SJSA1 (cell line): ENCODE results near the gene SH3RF3. TPM values are rescaled to one million over a fixed set of nuclear protein-coding genes. Genes with fewer than 3 reads are reported as not detected.
A peak's percentile ranks its signal among the peaks of the same experiment; 100 is the strongest.

Experiments used
- DNase-seq, 2 experiments: peaks; one replicate each; pipeline ENCODE4 v3.0.0-alpha.2; 2015 to 2020; ENCODE audit warnings: low spot score in 2 of 2, low read depth in 1 of 2
- H3K27ac ChIP-seq: fragments of 250-450 bp; sonication (Bioruptor Pico); 2 replicates; pipeline ENCODE4 v1.5.1; 2020; ENCODE audit warnings: mild to moderate bottlenecking, moderate library complexity
- H3K27me3 ChIP-seq: fragments of 250-450 bp; sonication (Bioruptor Pico); replicated peaks from 2 replicates; pipeline ENCODE4 v1.5.1; 2020; ENCODE audit warnings: mild to moderate bottlenecking, moderate library complexity
- H3K36me3 ChIP-seq: fragments of 250-450 bp; sonication (Bioruptor Pico); 2 replicates; pipeline ENCODE4 v1.5.1; 2020; ENCODE audit warnings: mild to moderate bottlenecking
- H3K4me1 ChIP-seq: fragments of 250-450 bp; sonication (Bioruptor Pico); replicated peaks from 2 replicates; pipeline ENCODE4 v1.6.1; 2021; ENCODE audit warnings: mild to moderate bottlenecking
- H3K4me3 ChIP-seq: fragments of 250-450 bp; sonication (Bioruptor Pico); 2 replicates; pipeline ENCODE4 v1.5.1; 2020; ENCODE audit warnings: mild to moderate bottlenecking
- H3K9me3 ChIP-seq: fragments of 250-450 bp; sonication (Bioruptor Pico); replicated peaks from 2 replicates; pipeline ENCODE4 v1.5.1; 2020; ENCODE audit warnings: mild to moderate bottlenecking
- total RNA-seq: library from RNA; depleted of rRNA; stranded (reverse); fragments of >200 nt; shearing (Covaris generic); gene quantifications from 2 replicates; pipeline ENCODE4 v1.2.3, GENCODE V29; 2014; rRNA removed

The SH3RF3 gene
- total RNA-seq: 3.6 and 6.1 TPM in 2 replicates

DNA sequence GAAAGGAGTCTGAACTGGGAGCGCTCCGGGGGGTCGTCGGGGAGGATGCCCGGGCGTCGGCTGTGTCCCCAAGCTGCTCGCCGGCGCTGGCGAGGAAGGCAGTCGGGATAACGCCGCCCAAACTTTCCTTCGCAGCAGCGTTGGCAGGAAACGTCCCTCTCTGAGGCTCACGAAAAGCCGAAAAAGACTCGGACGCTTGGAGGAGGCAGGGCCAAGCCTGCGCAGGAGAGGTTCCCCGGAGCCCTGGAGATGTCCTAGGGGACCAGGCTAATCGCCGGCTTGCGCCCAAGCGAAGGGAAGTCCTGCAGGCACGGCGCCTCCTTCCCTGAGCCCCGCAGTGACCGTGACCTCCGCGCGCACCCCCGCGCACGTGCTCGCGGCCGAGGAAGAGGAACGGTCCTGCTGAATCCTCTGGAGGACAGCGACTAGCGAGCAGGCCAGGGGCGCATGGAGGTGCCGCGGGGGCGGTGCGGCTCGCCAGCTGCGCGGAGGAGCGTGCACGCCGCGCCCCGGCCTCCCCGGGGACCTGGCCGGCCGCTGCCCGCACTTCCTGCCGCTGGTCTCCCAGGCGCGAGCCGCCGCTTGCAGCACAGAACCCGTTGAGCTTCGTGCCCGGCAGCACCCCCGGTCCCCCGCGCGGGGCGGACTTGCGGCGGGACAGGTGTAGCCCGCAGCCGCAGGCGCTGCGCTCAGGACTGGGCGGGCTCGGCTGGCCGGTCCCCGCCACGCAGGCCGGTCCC, at the start of gene SH3RF3:
TSS of gene SH3RF3 (plus strand) at position 590 of the 740 bp plus-strand sequence.
- H3K9me3 ChIP-seq: no peaks in the 10 kb centered on the region
- DNase-seq: peak; percentile 57 to 73
- H3K27me3 ChIP-seq: no peaks in the 10 kb centered on the region
- peaks cover 6% of the 10 kb centered on the region; the same call in 1 of the 2 replicates for H3K36me3 ChIP-seq
- peak within 1 kb of the TSS; percentile 79 for H3K4me3 ChIP-seq
- peaks cover 65% of the 10 kb centered on the region for H3K4me1 ChIP-seq
- peak within 1 kb of the TSS; percentile 75 for H3K27ac ChIP-seq

DNA sequence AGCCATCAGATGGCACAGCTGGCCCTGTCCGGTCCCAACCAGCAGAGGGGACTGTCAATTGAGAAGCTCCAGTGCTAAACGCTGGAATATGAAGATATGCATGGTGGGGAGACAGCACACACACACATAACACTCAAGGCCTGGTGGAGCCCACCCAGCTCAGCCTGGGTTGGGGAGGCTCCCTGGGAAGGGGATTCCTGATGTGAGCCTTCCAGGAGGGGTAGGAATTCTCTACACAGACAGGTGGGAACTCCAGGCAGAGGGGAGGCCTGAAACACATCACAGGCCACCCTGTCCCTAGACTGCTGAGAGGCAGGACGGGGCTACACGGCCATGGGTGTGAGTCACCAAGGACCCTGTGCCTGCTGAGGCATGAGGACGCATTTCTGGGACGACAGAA, 49.4 kb upstream of the SH3RF3 start:
- H3K4me1 ChIP-seq: no peaks in the 10 kb centered on the region
- no peaks in the 10 kb centered on the region for H3K9me3 ChIP-seq
- no peaks in the 10 kb centered on the region for H3K27me3 ChIP-seq
- no peak for DNase-seq
- no peak overlapping the region for H3K4me3 ChIP-seq
- no peaks in the 10 kb centered on the region for H3K36me3 ChIP-seq
- H3K27ac ChIP-seq: no peak overlapping the region

DNA sequence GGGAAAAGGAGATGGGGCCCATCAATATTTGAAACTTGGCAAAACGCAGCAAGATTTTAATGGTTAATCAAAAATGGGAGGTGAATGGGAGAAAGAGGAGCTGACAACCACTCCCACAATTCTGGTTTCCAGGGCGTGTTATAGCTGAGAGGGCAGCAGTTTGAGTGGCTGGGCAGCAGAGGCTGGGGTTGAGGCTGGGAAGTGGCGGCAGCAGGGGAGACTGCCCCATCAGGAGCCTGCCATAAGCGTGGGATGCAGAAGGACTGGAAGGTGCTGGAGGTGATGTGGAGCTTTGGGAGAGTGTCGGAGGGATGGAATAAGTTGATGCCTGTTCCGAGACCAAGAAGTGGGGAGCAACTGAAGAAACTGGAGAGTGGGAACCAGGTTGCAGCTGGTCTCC, 48.9 kb upstream of the SH3RF3 start:
- Histone ChIP-seq H3K27me3 (no peaks in the 10 kb centered on the region), H3K4me1 (no peaks in the 10 kb centered on the region), H3K27ac (no peak overlapping the region), H3K4me3 (no peak overlapping the region), H3K36me3 (no peaks in the 10 kb centered on the region), H3K9me3 (no peaks in the 10 kb centered on the region)
- no peak for DNase-seq

DNA sequence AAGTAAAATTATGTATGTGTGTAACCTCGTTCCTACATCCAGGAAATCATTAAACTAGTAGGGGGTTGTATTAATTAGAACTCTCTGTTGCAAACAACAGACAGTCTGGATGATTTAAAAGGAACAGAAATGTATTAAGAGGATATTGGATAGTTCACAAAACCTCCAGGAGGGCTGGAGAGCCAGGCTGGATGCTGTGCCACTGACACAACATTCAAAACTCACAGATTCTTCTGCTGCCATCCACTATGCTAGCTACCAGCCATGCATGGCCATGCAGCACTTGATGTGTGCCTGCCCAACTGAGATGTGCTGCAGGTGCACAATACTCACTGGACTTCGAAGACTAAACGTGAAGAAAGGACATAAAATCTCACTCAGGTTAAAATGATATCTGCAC, 48.2 kb upstream of the SH3RF3 start:
- H3K9me3 ChIP-seq: no peaks in the 10 kb centered on the region
- no peaks in the 10 kb centered on the region for H3K4me1 ChIP-seq
- no peak for DNase-seq
- H3K4me3 ChIP-seq: no peak overlapping the region
- H3K27ac ChIP-seq: no peak overlapping the region
- H3K36me3 ChIP-seq: no peaks in the 10 kb centered on the region
- H3K27me3 ChIP-seq: no peaks in the 10 kb centered on the region

DNA sequence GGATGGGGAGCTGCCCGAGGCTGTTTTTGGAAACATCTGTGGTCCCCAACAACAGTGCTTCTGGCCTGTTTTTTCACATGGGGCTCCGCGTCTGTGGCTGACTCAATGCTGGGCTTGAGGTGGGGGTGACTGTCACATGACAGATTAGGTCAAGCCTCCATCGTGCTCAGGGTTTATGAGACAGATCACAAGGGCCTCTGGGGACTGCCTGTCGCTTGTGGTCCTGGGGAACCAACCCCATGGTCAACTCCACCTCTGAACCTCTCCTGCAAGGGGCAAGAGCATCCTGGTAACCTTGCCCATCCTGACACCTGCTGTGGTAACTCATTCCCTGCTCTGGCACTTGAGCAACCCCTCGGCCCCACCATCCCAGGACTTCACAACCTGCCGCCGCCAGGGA, 47.6 kb upstream of the SH3RF3 start:
- no peak overlapping the region for H3K27ac ChIP-seq
- H3K9me3 ChIP-seq: no peaks in the 10 kb centered on the region
- H3K27me3 ChIP-seq: no peaks in the 10 kb centered on the region
- DNase-seq: no peak
- no peaks in the 10 kb centered on the region for H3K36me3 ChIP-seq
- H3K4me1 ChIP-seq: no peaks in the 10 kb centered on the region
- H3K4me3 ChIP-seq: no peak overlapping the region

DNA sequence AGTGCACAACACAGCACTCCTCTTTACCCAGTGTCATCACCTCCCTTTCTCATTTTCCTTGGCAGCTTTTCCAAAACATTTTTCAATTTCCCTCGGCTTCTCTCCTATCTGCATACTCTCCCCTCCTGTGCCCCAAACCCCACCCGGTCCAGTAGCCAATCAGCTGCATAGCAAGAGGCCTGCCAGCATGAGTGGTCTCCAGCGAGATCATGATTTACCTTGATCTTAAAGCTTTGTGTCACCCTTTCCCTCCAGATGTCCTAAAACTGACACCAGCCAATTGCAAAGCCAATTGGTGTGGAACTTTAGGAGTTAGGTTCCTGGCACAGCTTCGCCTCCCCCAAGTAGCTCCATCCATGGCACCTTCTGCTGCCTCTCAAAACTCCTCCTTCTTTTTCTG, 45.2 kb upstream of the SH3RF3 start:
- Histone ChIP-seq H3K4me3 (no peak overlapping the region), H3K36me3 (no peaks in the 10 kb centered on the region), H3K27ac (no peak overlapping the region), H3K27me3 (no peaks in the 10 kb centered on the region), H3K9me3 (no peaks in the 10 kb centered on the region), H3K4me1 (peaks cover 4% of the 10 kb centered on the region; the same call in 1 of the 2 replicates)
- no peak for DNase-seq

DNA sequence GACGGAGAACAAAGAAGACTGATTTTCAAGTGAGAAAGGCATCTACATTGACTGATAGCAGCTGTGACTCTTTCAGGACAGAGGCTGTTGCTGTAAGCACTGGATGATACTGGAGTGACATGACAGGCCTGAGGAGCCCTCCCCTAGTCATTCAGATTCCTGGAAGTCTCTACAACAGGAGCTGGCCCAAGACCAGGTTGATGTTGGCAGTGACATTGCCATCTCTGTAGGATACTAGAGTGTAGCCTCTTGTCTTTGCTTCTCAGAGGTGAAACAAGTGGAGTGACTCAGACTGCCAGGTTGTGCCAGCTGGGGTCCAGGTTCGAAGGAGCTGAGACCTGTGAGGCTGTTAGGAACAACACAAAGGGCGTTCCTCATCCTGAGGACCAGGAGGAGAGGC, 44.7 kb upstream of the SH3RF3 start:
- no peak for DNase-seq
- no peaks in the 10 kb centered on the region for H3K9me3 ChIP-seq
- H3K27ac ChIP-seq: no peak overlapping the region
- H3K4me3 ChIP-seq: no peak overlapping the region
- no peaks in the 10 kb centered on the region for H3K36me3 ChIP-seq
- H3K4me1 ChIP-seq: peaks cover 7% of the 10 kb centered on the region
- H3K27me3 ChIP-seq: no peaks in the 10 kb centered on the region

DNA sequence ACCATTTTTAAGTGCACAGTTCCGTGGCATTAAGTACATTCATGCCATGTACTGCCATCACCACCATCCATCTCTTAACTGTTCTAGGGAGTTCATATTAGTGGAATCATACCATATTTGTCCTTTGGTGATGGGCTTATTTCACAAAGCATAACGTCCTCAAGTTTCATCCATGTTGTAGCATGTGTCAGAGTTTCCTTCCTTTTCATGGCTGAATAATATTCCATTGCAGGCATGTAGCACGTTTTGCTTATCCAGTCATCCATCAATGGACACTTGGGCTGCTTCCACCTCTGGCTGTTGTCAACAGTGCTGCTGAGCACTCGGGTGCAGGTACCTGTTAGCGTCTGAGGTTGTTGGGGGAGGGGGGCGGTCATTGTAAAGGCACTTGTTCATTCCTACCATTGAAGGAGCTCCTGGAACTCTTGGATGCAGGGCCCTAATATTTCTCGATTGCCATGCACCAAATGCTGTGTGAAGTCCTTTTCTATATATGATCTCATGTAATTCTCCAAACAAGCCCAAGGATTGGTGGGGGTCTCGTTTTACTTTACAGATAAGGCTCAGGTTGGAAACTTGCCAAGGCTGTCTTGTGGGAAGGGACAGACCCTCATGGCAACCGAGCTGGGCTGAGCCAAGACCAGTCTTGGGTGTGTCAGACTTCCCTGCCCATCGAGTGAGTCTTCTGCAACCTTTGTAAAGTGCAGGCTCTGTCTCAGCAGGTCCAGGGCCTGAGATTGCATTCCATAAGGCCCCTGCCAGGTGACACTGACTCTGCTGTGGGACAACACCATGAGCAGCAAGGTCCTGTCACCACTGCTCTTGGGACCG, 42.9 kb upstream of the SH3RF3 start:
- Histone ChIP-seq H3K4me1 (peaks cover 15% of the 10 kb centered on the region), H3K36me3 (no peaks in the 10 kb centered on the region), H3K9me3 (no peaks in the 10 kb centered on the region), H3K27me3 (no peaks in the 10 kb centered on the region), H3K27ac (no peak overlapping the region), H3K4me3 (no peak overlapping the region)
- no peak for DNase-seq

DNA sequence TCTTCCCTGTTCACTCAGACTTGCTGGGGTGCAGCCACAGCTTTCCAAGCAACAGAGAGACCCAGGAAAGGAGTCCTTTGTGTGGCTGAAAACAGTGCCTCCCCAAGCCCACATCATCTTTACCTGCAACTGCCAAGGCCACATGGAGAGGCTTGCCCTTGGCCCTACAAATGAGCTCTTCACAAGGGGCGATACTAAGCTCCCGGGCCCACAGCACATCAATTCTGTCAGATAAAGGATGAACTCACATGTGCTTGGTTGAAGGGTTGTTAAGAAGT, 42.3 kb upstream of the SH3RF3 start:
- H3K4me1 ChIP-seq: peaks cover 15% of the 10 kb centered on the region
- H3K27me3 ChIP-seq: no peaks in the 10 kb centered on the region
- H3K36me3 ChIP-seq: no peaks in the 10 kb centered on the region
- no peaks in the 10 kb centered on the region for H3K9me3 ChIP-seq
- H3K4me3 ChIP-seq: no peak overlapping the region
- DNase-seq: no peak
- H3K27ac ChIP-seq: no peak overlapping the region

DNA sequence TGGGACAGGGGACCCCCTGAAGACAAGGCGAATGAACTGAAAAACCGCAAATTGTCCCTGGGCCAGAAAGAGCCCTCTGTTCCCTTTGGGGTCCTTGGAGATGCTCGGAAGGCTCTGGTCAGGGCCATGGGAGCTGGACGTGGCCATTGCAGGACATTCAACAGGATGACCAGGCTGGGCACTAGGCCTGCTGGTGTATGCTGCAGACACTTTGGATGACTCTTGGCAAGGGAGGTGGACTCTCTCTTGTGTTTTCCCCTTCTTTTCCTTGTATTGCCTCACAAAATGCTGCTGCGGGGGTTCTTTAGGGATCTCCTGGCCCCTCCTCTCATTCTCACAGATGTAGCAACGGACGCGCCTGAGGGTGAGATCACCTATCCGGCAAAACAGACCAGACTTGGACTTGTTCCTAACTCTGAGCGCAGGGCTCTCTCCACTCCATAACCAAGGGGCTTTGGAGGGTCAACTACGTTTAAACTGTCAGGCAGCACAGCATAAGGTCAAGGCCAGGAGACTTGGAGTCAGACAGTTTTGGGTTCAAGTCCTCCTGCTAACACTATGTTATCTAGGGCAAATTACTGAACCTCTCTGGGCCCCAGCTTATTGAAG, 41.8 kb upstream of the SH3RF3 start:
- no peak for DNase-seq
- H3K27me3 ChIP-seq: no peaks in the 10 kb centered on the region

DNA sequence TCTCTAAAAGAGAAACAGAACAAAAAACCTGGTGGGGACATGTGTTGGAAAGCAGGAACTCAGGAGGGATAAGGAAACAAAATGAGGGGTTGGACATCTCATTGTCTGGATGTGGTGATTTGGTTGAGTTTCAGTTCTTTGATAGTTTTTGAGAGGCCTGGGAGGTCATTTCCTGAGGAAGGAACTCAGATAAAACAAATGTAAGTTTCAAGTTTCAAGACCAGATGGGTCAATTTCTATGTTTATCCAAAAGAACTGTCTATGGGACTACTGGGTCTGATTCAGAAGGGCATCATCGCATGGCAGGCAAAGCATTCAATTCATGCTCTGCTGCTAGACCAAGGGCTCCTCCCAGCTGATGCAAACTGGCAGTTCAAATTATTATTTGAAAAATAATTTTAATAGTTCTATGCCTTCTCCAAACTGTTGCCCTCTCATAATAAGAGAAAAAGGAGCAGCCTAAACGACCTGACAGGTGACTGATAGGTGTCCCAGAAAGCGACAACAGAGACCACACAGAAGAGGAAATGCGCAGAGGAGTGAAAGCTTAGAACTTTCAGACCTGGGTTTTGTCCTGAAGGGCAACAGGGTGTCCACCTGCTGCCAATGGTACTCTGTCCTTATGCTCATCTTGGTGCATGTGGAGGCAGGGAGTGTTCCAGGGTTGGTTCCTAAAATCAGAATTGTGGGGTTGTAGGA, 39.3 kb upstream of the SH3RF3 start:
- Histone ChIP-seq H3K27ac (peak overlapping the region; percentile 34; the same call in 1 of the 2 replicates), H3K36me3 (no peaks in the 10 kb centered on the region), H3K9me3 (no peaks in the 10 kb centered on the region; the same call in 1 of the 2 replicates), H3K4me3 (no peak overlapping the region), H3K27me3 (no peaks in the 10 kb centered on the region), H3K4me1 (peaks cover 15% of the 10 kb centered on the region)
- DNase-seq: peak; percentile 9 to 27

More for the DNA sequence above, 41.8 kb upstream of the SH3RF3 start:
- no peak overlapping the region for H3K27ac ChIP-seq
- no peaks in the 10 kb centered on the region for H3K9me3 ChIP-seq
- H3K36me3 ChIP-seq: no peaks in the 10 kb centered on the region
- H3K4me1 ChIP-seq: peaks cover 15% of the 10 kb centered on the region
- H3K4me3 ChIP-seq: no peak overlapping the region

DNA sequence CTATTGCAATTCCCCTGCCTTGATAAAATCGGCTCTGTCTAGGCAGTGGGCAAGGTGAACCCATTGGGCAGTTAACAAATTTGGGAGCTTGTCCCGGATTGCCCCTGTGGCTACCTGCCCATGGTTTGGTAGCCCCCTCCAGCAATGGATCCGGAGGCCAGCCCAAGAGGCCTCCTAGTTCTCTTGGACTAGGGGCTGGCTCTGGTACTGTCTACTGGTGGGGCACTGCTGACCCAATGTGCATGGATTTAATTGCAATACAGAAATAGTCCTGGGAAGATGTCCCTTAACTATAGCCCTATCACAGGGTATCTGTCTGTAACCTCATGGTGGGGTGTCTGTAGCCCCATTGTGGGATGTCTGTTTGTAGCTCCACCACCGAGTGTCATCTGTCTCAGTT, 37.5 kb upstream of the SH3RF3 start:
- H3K9me3 ChIP-seq: no peaks in the 10 kb centered on the region; the same call in 1 of the 2 replicates
- no peak overlapping the region for H3K27ac ChIP-seq
- H3K4me1 ChIP-seq: peaks cover 15% of the 10 kb centered on the region
- no peaks in the 10 kb centered on the region for H3K27me3 ChIP-seq
- DNase-seq: no peak
- no peak overlapping the region for H3K4me3 ChIP-seq
- no peaks in the 10 kb centered on the region for H3K36me3 ChIP-seq

DNA sequence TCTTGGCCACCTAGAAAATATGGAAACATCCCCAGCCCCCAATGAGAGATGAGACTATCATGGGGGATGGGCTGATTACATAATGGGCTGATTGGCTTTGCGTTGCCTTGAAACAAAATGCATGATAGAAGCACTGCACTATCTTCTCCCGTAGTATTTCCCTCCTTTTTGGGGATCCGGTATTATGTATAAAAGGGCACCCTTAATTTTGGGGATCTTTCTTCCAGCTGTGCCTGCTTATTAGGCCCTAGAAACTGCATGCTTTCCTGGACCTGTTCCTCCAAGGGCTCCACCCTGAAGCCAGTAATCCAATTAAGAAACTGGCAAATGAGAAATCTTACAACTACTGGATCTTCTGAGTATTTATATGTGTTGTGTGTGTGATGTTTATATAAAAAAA, 34.9 kb upstream of the SH3RF3 start:
- Histone ChIP-seq H3K36me3 (no peaks in the 10 kb centered on the region), H3K27me3 (no peaks in the 10 kb centered on the region), H3K27ac (no peak overlapping the region), H3K9me3 (no peaks in the 10 kb centered on the region; the same call in 1 of the 2 replicates), H3K4me1 (peaks cover 13% of the 10 kb centered on the region), H3K4me3 (no peak overlapping the region)
- DNase-seq: no peak
